ENCODE results near the gene EPHA10. TPM values are rescaled to one million over a fixed set of nuclear protein-coding genes. Genes with fewer than 3 reads are reported as not detected.

The EPHA10 gene
- total and polyA plus RNA-seq, 11 donors: 0.01 to 0.60 (median 0.12) TPM; not detected in 5

DNA sequence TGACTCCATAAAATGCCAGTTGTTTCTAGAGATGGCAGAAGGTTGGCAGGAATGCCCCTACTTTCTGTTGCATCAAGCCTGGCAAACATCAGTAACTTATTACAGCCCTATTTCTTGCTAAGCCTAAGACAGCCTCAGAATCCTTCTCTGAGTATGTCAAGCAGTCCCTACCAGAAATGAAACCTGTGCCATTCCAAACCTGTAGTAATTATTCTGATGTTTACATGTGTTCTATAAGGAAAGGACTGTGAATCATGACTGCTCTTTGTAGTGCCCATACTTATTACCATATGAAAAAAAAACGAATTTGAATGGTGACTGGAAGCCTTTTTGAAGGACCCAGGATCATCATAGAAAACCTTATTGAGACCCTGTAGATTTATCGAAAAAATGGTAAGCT, 67.2 kb downstream of the EPHA10 start:
- H3K27me3 ChIP-seq: no peaks in the 10 kb centered on the region
- ATAC-seq: no peak
- no peak overlapping the region for H3K4me3 ChIP-seq
- H3K36me3 ChIP-seq: peaks cover 0 to 37% (median 0%) of the 10 kb centered on the region in 9 donors
- TF ChIP-seq POLR2A (IDR thresholded peaks at IDR 0.05): no peak
- TF ChIP-seq, protein P1, sequence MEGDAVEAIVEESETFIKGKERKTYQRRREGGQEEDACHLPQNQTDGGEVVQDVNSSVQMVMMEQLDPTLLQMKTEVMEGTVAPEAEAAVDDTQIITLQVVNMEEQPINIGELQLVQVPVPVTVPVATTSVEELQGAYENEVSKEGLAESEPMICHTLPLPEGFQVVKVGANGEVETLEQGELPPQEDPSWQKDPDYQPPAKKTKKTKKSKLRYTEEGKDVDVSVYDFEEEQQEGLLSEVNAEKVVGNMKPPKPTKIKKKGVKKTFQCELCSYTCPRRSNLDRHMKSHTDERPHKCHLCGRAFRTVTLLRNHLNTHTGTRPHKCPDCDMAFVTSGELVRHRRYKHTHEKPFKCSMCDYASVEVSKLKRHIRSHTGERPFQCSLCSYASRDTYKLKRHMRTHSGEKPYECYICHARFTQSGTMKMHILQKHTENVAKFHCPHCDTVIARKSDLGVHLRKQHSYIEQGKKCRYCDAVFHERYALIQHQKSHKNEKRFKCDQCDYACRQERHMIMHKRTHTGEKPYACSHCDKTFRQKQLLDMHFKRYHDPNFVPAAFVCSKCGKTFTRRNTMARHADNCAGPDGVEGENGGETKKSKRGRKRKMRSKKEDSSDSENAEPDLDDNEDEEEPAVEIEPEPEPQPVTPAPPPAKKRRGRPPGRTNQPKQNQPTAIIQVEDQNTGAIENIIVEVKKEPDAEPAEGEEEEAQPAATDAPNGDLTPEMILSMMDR (IDR thresholded peaks at IDR 0.05): no peak
- H3K4me1 ChIP-seq: peaks cover 0 to 8% (median 2%) of the 10 kb centered on the region in 12 donors
- 92 to 97% (median 93%) methylated on average over 2 of the region's 2 CpGs for WGBS, 4 donors
- no peak overlapping the region for H3K27ac ChIP-seq
- intact Hi-C loops (cut with DNase I): loop anchor here in 4 of 10 donors (10.0 kb wide), 4 partner anchors 97 to 167 kb away; partner anchors contain the start of genes C1orf122 (in 1 of the 4), MANEAL (in 1 of the 4), MTF1 (in 1 of the 4) and YRDC (in 1 of the 4)
- no peaks in the 10 kb centered on the region for H3K9me3 ChIP-seq
- DNase-seq: no peak

DNA sequence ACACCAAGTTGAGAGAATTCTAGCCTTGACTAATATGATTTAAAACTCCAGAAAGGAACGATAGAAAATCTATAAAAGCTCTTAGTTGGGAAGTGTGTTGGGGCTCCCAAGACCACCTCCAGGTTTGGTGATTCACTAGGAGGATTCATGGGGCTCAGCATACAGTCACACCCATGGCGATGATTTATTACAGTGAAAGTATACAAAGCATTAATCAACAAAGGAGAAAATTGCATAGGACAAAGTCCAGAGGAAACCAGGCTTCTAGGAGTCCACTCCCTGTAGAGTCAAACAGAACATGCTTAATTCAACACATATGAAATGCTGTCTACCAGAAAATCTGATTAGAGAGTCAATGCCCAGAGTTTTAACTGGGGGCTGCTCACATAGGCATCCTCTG, 67.8 kb downstream of the EPHA10 start:
- Histone ChIP-seq H3K9me3 (no peaks in the 10 kb centered on the region), H3K27me3 (no peaks in the 10 kb centered on the region), H3K4me3 (no peak overlapping the region), H3K27ac (no peak overlapping the region), H3K36me3 (peaks cover 0 to 37% (median 0%) of the 10 kb centered on the region in 9 donors), H3K4me1 (peaks cover 0 to 10% (median 4%) of the 10 kb centered on the region in 12 donors)
- no peak for TF ChIP-seq POLR2A (IDR thresholded peaks at IDR 0.05)
- TF ChIP-seq, protein P1 (IDR thresholded peaks at IDR 0.05): no peak
- no peak for DNase-seq
- WGBS, 4 donors: 93 to 97% (median 96%) methylated on average over 2 of the region's 2 CpGs
- ATAC-seq: no peak
- intact Hi-C loops (cut with DNase I): loop anchor here in 4 of 10 donors (10.0 kb wide), 4 partner anchors 98 to 168 kb away; partner anchors contain the start of genes C1orf122 (in 1 of the 4), MANEAL (in 1 of the 4), MTF1 (in 1 of the 4) and YRDC (in 1 of the 4)

DNA sequence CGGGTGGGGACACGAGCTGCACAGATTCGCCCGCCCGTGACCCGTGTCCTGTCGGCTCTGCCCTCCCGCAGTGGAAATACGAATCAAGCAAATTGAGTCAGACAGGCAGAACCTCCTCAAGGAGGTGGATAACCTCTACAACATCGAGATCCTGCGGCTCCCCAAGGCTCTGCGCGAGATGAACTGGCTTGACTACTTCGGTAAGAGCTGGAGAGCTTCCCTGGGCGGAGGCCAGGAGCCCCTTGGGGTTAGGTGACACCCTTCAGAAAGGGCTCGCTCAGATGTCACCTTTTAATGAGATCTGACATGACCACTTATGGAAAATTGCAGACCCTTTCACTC, 72.1 kb downstream of the EPHA10 start:
- Histone ChIP-seq H3K9me3 (no peaks in the 10 kb centered on the region), H3K36me3 (peaks cover 0 to 14% (median 2%) of the 10 kb centered on the region in 9 donors), H3K4me1 (peaks cover 11 to 39% (median 27%) of the 10 kb centered on the region in 12 donors), H3K27ac (peak overlapping the region in 1 of 12 donors; percentile 92), H3K27me3 (no peaks in the 10 kb centered on the region), H3K4me3 (peak overlapping the region; percentile 52 to 98 (median 80))
- TF ChIP-seq, protein P1 (IDR thresholded peaks at IDR 0.05): no peak
- no peak for TF ChIP-seq POLR2A (IDR thresholded peaks at IDR 0.05)
- no peak for ATAC-seq
- DNase-seq: no peak
- intact Hi-C loops (cut with DNase I): loop anchor here (1.0 to 10.0 kb wide), 11 partner anchors 96 to 221 kb away; partner anchors contain the start of genes C1orf122 (in 6 of the 10), YRDC (in 6 of the 10), MTF1 (in 4 of the 10) and GNL2 (in 1 of the 10)
- WGBS, 4 donors: 1 to 2% (median 1%) methylated on average over 5 to 16 of the region's 16 CpGs

DNA sequence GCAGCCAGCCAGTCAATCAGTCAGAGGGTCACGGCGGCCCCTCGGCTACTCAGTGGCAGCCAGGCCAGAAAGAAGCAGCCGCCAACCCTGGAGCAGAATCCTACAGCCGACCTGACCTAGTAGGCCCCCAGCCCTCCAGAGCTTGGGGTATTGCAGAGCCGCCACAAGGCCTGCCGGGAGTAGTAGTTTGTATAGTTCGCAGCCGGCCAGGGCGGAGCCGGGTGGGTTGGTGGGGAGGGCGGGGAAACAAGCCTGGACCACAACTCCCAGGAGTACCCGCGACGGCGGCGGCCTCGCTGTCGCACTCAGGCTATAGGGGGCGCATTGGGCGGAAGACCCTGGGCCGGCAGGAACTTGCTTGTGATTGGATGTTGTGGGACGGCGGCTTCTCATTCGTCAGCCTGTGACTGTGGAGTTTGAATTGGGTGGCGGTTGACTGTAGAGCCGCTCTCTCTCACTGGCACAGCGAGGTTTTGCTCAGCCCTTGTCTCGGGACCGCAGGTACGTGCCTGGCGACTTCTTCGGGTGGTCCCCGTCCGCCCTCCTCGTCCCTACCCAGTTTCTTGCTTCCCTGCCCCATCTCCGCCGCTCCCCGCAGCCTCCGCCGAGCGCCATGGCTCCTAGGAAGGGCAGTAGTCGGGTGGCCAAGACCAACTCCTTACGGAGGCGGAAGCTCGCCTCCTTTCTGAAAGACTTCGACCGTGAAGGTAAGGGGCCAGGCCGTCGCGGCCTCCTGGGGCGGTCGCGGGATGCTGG, 72.7 kb downstream of the EPHA10 start, which contains the start of gene CDCA8:
CDCA8 (plus strand) TSS at position 439 of the 756 bp plus-strand sequence; CDS start at position 614, 175 bp downstream.
- Histone ChIP-seq H3K4me3 (peak within 1 kb of the TSS; percentile 52 to 98 (median 80)), H3K27me3 (no peaks in the 10 kb centered on the region), H3K4me1 (peaks cover 11 to 39% (median 27%) of the 10 kb centered on the region in 12 donors), H3K27ac (peak within 1 kb of the TSS in 11 of 12 donors; percentile 67 to 92 (median 78)), H3K9me3 (no peaks in the 10 kb centered on the region), H3K36me3 (peaks cover 0 to 16% (median 8%) of the 10 kb centered on the region in 9 donors)
- 0 to 1% (median 0%) methylated on average over 24 to 54 of the region's 54 CpGs for WGBS, 4 donors
- intact Hi-C loops (cut with DNase I): loop anchor here (1.0 to 10.0 kb wide), 11 partner anchors 95 to 220 kb away; partner anchors contain the start of genes C1orf122 (in 6 of the 10), YRDC (in 6 of the 10), MTF1 (in 4 of the 10) and GNL2 (in 1 of the 10)
- ATAC-seq: peak; percentile 95 to 97 (median 96)
- TF ChIP-seq, protein P1 (IDR thresholded peaks at IDR 0.05): peak; percentile 31 to 95 (median 68)
- TF ChIP-seq POLR2A (IDR thresholded peaks at IDR 0.05): peak in 1 of 2 donors; percentile 55
- peak; percentile 98 to 99 (median 98) for DNase-seq
